Skeletal muscle tissue (tissue), 4 donors: ENCODE results near the gene CLEC3A. TPM values are rescaled to one million over a fixed set of nuclear protein-coding genes. Genes with fewer than 3 reads are reported as not detected.
"Not testable (repeated sequence)": the region's sequence is repeated elsewhere in the genome, so short reads cannot be mapped to it uniquely, and the experiment has no call there.

Experiments
- H3K27ac ChIP-seq: one replicate; pipeline ENCODE4 v1.7.0; 2013; ENCODE audit warnings: mild to moderate bottlenecking, low read depth, low read length, inconsistent platforms
- H3K27me3 ChIP-seq, 3 donors: one replicate each; pipeline ENCODE4 v1.7.0; 2013; ENCODE audit warnings: low read length in 3 of 3; ENCODE audit not compliant: control insufficient read depth in 3 of 3, insufficient read depth in 3 of 3
- H3K36me3 ChIP-seq, 3 donors: one replicate each; pipeline ENCODE4 v1.7.0; 2013; ENCODE audit warnings: low read length in 3 of 3; ENCODE audit not compliant: control insufficient read depth in 3 of 3, insufficient read depth in 3 of 3
- H3K4me1 ChIP-seq, 3 donors: one replicate each; pipeline ENCODE4 v1.7.0; 2013; ENCODE audit warnings: low read length in 3 of 3, mild to moderate bottlenecking in 3 of 3; ENCODE audit not compliant: control insufficient read depth in 3 of 3, insufficient read depth in 3 of 3
- H3K4me3 ChIP-seq, 3 donors: one replicate each; pipeline ENCODE4 v1.7.0; 2013; ENCODE audit warnings: low read length in 3 of 3
- H3K9ac ChIP-seq, 3 donors: one replicate each; pipeline ENCODE4 v1.7.0; 2013; ENCODE audit warnings: low read length in 3 of 3, mild to moderate bottlenecking in 3 of 3, moderate library complexity in 2 of 3, low read depth in 1 of 3
- H3K9me3 ChIP-seq, 3 donors: one replicate each; pipeline ENCODE4 v1.7.0; 2013; ENCODE audit warnings: low read length in 3 of 3; ENCODE audit not compliant: control insufficient read depth in 3 of 3
- total RNA-seq: library from RNA; depleted of rRNA; stranded (reverse); fragments of >200 nt; gene quantifications from one replicate; pipeline ENCODE4 v1.2.3, GENCODE V29; 2014
- donor health status: Osteomylitis.

Gene CLEC3A
- total RNA-seq, 1 donor from 2014 or later, result not detected

DNA sequence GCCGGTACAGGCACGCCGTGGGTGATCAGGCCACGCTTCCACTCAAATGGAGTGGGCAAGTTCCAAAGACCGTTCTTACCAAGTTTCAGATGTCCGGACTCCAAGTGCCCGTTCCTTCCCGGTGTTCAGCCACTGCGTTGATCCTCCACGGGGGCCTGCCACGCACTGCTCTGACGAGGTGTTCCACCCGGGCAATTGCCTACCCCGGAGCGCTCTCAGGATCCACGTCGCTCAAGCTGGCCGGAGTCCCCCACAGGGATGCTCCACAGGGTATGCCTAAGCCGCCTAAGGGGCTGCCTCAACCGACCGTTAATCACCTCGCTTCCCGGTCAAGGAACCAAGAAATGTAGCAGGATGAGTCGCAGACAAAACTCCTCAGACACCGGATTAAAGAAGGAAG lies 37.5 kb downstream of the CLEC3A start:
- not testable (repeated sequence) for H3K4me3 ChIP-seq, H3K27ac ChIP-seq, H3K27me3 ChIP-seq, H3K36me3 ChIP-seq, H3K9ac ChIP-seq, H3K4me1 ChIP-seq, H3K9me3 ChIP-seq

- no peaks in the 10 kb centered on the region for H3K4me1 ChIP-seq
- H3K36me3 ChIP-seq, result no peaks in the 10 kb centered on the region
- no peak overlapping the region for H3K27ac ChIP-seq
- H3K9ac ChIP-seq, result no peak overlapping the region
- H3K4me3 ChIP-seq, result no peak overlapping the region
- H3K27me3 ChIP-seq, result no peaks in the 10 kb centered on the region
- H3K9me3 ChIP-seq, result no peaks in the 10 kb centered on the region
These were observed 37.9 kb downstream of the CLEC3A start for GRCh38 chr16:78060295-78060694.

GRCh38 chr16:78060809-78061208 lies 38.5 kb downstream of the CLEC3A start:
- Histone ChIP-seq H3K9ac (no peak overlapping the region), H3K36me3 (no peaks in the 10 kb centered on the region), H3K4me3 (no peak overlapping the region), H3K27me3 (no peaks in the 10 kb centered on the region), H3K27ac (no peak overlapping the region), H3K9me3 (no peaks in the 10 kb centered on the region), H3K4me1 (no peaks in the 10 kb centered on the region)

DNA sequence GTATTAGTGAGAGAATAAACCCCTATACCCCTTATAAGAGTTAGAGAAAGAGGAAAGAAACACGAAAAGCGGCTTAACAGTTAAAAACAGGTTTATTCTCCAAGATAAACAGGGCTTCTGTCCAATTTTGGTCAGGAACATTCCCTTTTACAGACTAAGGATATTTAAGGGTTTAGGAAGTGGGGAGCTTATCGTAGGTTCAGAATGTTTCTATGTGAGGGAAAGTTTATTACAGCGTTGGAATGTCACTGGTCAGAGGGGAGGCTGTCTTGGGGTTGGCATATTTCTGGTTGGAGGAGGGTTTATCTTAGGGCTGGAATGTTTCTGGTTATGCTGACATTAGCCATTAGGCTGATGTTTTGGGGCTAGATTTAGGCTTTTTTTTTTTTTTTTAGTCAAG lies 43.0 kb downstream of the CLEC3A start:
- Histone ChIP-seq H3K4me1 (no peaks in the 10 kb centered on the region), H3K27ac (no peak overlapping the region), H3K9ac (no peak overlapping the region), H3K27me3 (no peaks in the 10 kb centered on the region), H3K4me3 (no peak overlapping the region), H3K36me3 (no peaks in the 10 kb centered on the region), H3K9me3 (no peaks in the 10 kb centered on the region)

DNA sequence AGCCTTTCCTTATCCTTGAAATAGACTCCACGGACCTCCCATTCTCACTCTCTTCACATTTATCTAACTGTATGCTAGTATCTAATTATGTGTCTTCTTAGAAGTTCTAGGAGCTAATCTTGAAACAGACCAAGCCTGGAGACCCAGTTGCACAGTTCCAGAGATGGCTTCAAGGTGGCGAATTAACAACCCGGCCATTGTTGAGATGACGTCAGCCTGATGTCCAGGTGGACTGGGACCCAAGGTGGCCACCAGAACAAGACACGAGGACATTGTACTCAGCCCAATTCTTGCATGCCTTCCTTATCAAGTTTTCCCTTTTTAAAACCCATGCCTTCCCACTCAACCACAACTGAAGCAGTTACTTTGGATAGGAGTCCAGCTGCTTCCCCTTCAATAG lies 47.6 kb downstream of the CLEC3A start:
- H3K27me3 ChIP-seq, result peaks cover 0 to 2% (median 0%) of the 10 kb centered on the region in 3 donors
- no peaks in the 10 kb centered on the region for H3K4me1 ChIP-seq
- no peaks in the 10 kb centered on the region for H3K36me3 ChIP-seq
- H3K9me3 ChIP-seq, result no peaks in the 10 kb centered on the region
- H3K4me3 ChIP-seq, result no peak overlapping the region
- no peak overlapping the region for H3K27ac ChIP-seq
- H3K9ac ChIP-seq, result no peak overlapping the region

GRCh38 chr16:78072275-78072674 lies 49.9 kb downstream of the CLEC3A start:
- no peaks in the 10 kb centered on the region for H3K4me1 ChIP-seq
- no peak overlapping the region for H3K4me3 ChIP-seq
- H3K27ac ChIP-seq, result no peak overlapping the region
- no peaks in the 10 kb centered on the region for H3K9me3 ChIP-seq
- no peak overlapping the region for H3K9ac ChIP-seq
- H3K36me3 ChIP-seq, result no peaks in the 10 kb centered on the region
- H3K27me3 ChIP-seq, result peaks cover 0 to 2% (median 0%) of the 10 kb centered on the region in 3 donors

GRCh38 chr16:78075800-78076199 lies 53.5 kb downstream of the CLEC3A start:
- Histone ChIP-seq H3K9ac (no peak overlapping the region), H3K27ac (no peak overlapping the region), H3K36me3 (no peaks in the 10 kb centered on the region), H3K4me3 (no peak overlapping the region), H3K9me3 (no peaks in the 10 kb centered on the region), H3K27me3 (peaks cover 0 to 2% (median 0%) of the 10 kb centered on the region in 3 donors), H3K4me1 (no peaks in the 10 kb centered on the region)

- Histone ChIP-seq H3K9ac (no peak overlapping the region), H3K4me1 (no peaks in the 10 kb centered on the region), H3K9me3 (no peaks in the 10 kb centered on the region), H3K36me3 (no peaks in the 10 kb centered on the region), H3K27me3 (no peaks in the 10 kb centered on the region), H3K27ac (no peak overlapping the region), H3K4me3 (no peak overlapping the region)
These were observed 59.0 kb downstream of the CLEC3A start for GRCh38 chr16:78081341-78081740.

Other genes starting within 250 kb of the CLEC3A start
- 5.2 TPM for gene VAT1L, start 234.0 kb upstream of the CLEC3A start, total RNA-seq
- gene WWOX, start 77.1 kb downstream of the CLEC3A start, total RNA-seq, result 16.7 TPM